HG02852 (cell line): Measurements from ENCODE around the gene GTF3C5.
"Not testable (repeated sequence)": the region's sequence is repeated elsewhere in the genome, so short reads cannot be mapped to it uniquely, and the experiment has no call there.

Experiments used
- ATAC-seq: cut with Tn5 transposase; IDR thresholded peaks from one replicate; pipeline ENCODE4 v1.9.1; 2021; ENCODE audit warnings: mild to moderate bottlenecking, moderate library complexity; ENCODE audit not compliant: unreplicated experiment

Gene GTF3C5

DNA sequence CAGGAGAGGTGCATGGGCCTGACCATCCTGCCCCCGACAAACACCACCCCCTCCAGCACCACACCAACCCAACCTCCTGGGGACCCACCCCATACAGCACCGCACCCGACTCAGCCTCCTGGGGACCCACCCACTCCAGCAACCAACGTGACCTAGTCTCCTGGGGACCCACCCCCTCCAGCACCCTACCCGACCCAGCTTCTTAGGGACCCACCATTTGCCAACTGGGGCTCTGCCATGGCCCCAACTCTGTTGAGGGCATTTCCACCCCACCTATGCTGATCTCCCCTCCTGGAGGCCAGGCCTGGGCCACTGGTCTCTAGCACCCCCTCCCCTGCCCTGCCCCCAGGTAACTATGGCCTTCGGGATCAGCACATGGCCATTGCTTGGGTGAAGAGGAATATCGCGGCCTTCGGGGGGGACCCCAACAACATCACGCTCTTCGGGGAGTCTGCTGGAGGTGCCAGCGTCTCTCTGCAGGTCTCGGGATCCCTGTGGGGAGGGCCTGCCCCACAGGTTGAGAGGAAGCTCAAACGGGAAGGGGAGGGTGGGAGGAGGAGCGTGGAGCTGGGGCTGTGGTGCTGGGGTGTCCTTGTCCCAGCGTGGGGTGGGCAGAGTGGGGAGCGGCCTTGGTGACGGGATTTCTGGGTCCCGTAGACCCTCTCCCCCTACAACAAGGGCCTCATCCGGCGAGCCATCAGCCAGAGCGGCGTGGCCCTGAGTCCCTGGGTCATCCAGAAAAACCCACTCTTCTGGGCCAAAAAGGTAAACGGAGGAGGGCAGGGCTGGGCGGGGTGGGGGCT, 35.6 kb downstream of the GTF3C5 start:
- no peak for ATAC-seq

- ATAC-seq: no peak
Observed at GRCh38 chr9:133067006-133067405, 36.2 kb downstream of the GTF3C5 start.

DNA sequence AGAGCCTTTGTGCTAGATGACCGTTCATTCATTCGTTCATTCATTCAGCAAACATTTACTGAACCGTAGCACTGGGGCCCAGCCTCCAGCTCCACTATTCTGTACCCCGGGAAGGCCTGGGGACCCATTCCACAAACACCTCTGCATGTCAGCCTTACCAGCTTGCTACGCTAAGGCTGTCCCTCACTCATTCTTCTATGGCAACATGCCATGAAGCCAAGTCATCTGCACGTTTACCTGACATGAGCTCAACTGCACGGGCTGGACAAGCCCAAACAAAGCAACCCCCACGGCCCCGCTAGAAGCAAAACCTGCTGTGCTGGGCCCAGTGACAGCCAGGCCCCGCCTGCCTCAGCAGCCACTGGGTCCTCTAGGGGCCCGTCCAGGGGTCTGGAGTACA, 37.0 kb downstream of the GTF3C5 start:
- no peak for ATAC-seq

DNA sequence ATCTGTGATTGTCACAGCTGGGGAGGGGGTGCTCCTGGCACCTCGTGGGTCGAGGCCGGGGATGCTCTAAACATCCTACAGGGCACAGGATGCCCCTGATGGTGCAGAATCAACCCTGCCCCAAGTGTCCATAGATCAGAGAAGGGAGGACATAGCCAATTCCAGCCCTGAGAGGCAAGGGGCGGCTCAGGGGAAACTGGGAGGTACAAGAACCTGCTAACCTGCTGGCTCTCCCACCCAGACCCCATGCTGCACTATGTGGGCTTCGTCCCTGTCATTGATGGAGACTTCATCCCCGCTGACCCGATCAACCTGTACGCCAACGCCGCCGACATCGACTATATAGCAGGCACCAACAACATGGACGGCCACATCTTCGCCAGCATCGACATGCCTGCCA, 37.6 kb downstream of the GTF3C5 start:
- ATAC-seq: not testable (repeated sequence)

- ATAC-seq: not testable (repeated sequence)
Observed at GRCh38 chr9:133070500-133070961, 39.7 kb downstream of the GTF3C5 start.

GRCh38 chr9:133070985-133071384, 40.2 kb downstream of the GTF3C5 start:
- not testable (repeated sequence) for ATAC-seq

GRCh38 chr9:133071484-133072150, 40.8 kb downstream of the GTF3C5 start:
- no peak for ATAC-seq

DNA sequence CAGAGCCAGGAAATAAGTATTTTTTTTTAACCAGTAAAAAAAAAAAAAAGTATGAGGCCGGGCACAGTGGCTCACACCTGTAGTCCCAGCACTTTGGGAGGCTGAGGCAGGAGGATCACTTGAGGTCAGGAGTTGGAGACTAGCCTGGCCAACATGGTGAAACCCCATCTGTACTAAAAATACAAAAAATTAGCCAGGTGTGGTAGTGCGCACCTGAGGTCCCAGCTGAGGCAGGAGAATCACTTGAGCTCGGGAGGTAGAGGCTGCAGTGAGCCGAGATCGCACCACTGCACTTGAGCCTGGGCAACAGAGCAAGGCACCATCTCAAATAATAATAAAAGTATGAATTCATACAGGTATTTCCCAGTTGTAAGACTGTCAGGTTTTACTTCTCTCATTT, 41.4 kb downstream of the GTF3C5 start:
- ATAC-seq: not testable (repeated sequence)

GRCh38 chr9:133073086-133074014, 42.6 kb downstream of the GTF3C5 start:
- no peak for ATAC-seq

- no peak for ATAC-seq
Observed at GRCh38 chr9:133074111-133074651, 43.4 kb downstream of the GTF3C5 start.

- no peak for ATAC-seq
Observed at GRCh38 chr9:133075925-133076630, 45.3 kb downstream of the GTF3C5 start.

DNA sequence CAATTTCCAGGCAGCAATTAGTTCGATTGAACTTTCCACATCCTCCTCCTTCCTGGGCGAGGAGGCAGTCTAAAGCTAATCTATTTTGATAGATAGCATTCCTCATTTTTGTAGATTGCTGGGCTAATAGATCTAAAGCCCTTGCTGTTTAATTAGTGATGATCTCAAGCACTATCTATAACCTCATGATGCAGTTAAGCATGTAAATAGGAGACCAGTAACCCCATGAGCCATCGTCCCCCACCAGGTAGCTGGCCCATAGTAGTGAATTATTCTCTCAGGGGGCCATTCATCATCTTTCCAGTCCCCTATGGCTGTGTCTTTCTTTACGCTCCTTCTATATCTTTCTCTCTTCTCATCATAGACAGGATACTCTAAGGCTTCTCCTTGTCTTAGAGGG, 45.9 kb downstream of the GTF3C5 start:
- no peak for ATAC-seq

- no peak for ATAC-seq
Observed at GRCh38 chr9:133078486-133078885, 47.7 kb downstream of the GTF3C5 start.

GRCh38 chr9:133080161-133080560, 49.4 kb downstream of the GTF3C5 start:
- ATAC-seq: no peak

DNA sequence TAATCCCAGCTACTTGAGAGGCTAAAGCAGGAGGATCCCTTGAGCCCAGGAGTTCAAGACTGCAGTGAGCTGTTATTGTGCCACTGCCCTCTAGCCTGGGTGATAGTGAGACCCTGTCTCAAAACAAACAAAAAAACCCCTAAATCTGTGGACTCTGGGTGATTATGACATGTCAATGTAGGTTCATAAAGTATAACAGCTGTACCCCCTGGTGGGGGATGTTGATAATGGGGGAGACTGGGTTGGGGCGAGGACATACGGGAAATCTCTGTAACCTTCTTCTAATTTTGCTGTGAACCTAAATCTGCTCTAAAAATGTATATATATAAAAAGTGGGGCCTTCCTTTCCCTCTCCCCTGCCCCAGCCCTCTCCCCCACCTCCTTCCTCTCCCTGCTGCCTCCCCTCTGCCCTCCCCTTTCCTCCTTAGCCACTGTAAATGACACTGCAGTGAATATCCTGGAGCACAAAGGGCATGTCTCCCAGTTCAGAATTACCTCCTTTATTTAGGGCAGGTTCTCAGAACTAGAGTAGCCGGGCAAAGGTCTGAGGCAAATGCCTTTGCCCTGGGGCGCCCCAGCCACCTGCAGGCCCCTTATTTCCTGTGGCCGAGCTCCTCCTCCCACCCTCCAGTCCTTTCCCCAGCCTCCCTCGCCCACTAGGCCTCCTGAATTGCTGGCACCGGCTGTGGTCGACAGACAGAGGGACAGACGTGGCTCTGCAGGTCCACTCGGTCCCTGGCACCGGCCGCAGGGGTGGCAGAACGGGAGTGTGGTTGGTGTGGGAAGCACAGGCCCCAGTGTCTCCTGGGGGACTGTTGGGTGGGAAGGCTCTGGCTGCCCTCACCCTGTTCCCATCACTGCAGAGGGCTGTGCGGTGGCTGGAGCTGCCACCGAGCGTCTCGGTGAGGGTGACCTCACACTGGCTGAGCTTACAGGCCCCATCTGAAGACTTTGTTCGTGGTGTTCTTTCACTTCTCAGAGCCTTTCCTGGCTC, 50.3 kb downstream of the GTF3C5 start:
- not testable (repeated sequence) for ATAC-seq

GRCh38 chr9:133081957-133082644, 51.3 kb downstream of the GTF3C5 start:
- not testable (repeated sequence) for ATAC-seq

GRCh38 chr9:133083688-133084087, 52.9 kb downstream of the GTF3C5 start:
- ATAC-seq: not testable (repeated sequence)

DNA sequence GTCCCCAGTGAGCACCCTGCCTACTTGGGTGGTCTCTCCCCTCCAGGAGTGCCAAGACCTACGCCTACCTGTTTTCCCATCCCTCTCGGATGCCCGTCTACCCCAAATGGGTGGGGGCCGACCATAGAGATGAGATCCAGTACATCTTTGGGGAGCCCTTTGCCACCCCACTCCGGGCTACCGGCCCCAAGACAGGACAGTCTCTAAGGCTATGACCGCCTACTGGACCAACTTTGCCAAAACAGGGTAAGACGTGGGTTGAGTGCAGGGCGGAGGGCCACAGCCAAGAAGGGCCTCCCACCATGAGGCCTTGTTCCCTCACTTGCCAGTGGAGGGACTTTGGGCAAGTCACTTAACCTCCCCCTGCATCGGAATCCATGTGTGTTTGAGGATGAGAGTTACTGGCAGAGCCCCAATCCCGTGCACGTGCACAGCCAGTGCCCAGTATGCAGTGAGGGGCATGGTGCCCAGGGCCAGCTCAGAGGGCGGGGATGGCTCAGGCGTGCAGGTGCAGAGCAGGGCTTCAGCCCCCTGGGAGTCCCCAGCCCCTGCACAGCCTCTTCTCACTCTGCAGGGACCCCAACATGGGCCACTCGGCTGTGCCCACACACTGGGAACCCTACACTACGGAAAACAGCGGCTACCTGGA, 55.5 kb downstream of the GTF3C5 start:
- not testable (repeated sequence) for ATAC-seq
